Prostate gland (tissue), 2 donors: ENCODE measurements around the gene PHLDA2. TPM values are rescaled to one million over a fixed set of nuclear protein-coding genes. Genes with fewer than 3 reads are reported as not detected.
A peak's percentile ranks its signal among the peaks of the same experiment; 100 is the strongest.

Experiments used
- DNase-seq: peaks from one replicate; pipeline ENCODE4 v3.0.0-alpha.2; 2019; ENCODE audit warnings: low spot score
- H3K27ac ChIP-seq, 2 donors: fragments of 200-600 bp; sonication (generic); 2 replicates each; pipeline ENCODE4 v1.5.1; 2017 to 2019
- H3K27me3 ChIP-seq: fragments of 200-600 bp; sonication (generic); replicated peaks from 2 replicates; pipeline ENCODE4 v1.5.1; 2019; ENCODE audit not compliant: insufficient read depth
- H3K36me3 ChIP-seq, 2 donors: fragments of 200-600 bp; sonication (generic); 1 replicate in 1 of 2; 2 replicates in 1 of 2; pipeline versions ENCODE4 v1.5.1 to v1.8.1; 2017 to 2019
- H3K4me1 ChIP-seq: fragments of 200-600 bp; sonication (generic); replicated peaks from 2 replicates; pipeline ENCODE4 v1.5.1; 2019
- H3K4me3 ChIP-seq, 2 donors: fragments of 200-600 bp; sonication (generic); 2 replicates each; pipeline ENCODE4 v1.5.1; 2017 to 2019
- H3K9me3 ChIP-seq: fragments of 200-600 bp; sonication (generic); 2 replicates; pipeline ENCODE4 v1.5.1; 2017
- POLR2A ChIP-seq: fragments of 450-650 bp; IDR thresholded peaks from one replicate; pipeline ENCODE4 v1.6.1; 2016; ENCODE audit warnings: antibody characterized with exemption, mild to moderate bottlenecking
- POLR2AphosphoS5 ChIP-seq: sonication (generic); formaldehyde crosslinking; IDR thresholded peaks from one replicate; pipeline ENCODE4 v1.6.1; 2017; ENCODE audit warnings: antibody characterized with exemption
- WGBS: methylation state at CpG from one replicate; pipeline ENCODE4 v1.1.5; 2018; 5-methylcytosine and 5-hydroxymethylcytosine counted together
- intact Hi-C: fragments of 100-400 bp; cut with DNase I; formaldehyde crosslinking; loops from one replicate; pipeline ENCODE4 v1.14.2; 2022
- total RNA-seq, 2 donors: library from RNA; depleted of rRNA; stranded (reverse); fragments of >200 nt; gene quantifications; one replicate each; pipeline ENCODE4 v1.1.0, GENCODE V29; 2016
- TF ChIP-seq, protein P1 (sequence below), 4 experiments: fragments of 200-600 bp in 2 of 4; fragments of 450-650 bp in 2 of 4; sonication (generic) in 2 of 4; IDR thresholded peaks; 1 replicate in 3 of 4; 2 replicates in 1 of 4; pipeline ENCODE4 v1.5.1; 2016 to 2019; ENCODE audit warnings: antibody characterized with exemption in 4 of 4, mild to moderate bottlenecking in 2 of 4, moderate library complexity in 2 of 4

The PHLDA2 gene
- total RNA-seq, 2 donors from 2014 or later: 12.4 to 20.4 TPM

DNA sequence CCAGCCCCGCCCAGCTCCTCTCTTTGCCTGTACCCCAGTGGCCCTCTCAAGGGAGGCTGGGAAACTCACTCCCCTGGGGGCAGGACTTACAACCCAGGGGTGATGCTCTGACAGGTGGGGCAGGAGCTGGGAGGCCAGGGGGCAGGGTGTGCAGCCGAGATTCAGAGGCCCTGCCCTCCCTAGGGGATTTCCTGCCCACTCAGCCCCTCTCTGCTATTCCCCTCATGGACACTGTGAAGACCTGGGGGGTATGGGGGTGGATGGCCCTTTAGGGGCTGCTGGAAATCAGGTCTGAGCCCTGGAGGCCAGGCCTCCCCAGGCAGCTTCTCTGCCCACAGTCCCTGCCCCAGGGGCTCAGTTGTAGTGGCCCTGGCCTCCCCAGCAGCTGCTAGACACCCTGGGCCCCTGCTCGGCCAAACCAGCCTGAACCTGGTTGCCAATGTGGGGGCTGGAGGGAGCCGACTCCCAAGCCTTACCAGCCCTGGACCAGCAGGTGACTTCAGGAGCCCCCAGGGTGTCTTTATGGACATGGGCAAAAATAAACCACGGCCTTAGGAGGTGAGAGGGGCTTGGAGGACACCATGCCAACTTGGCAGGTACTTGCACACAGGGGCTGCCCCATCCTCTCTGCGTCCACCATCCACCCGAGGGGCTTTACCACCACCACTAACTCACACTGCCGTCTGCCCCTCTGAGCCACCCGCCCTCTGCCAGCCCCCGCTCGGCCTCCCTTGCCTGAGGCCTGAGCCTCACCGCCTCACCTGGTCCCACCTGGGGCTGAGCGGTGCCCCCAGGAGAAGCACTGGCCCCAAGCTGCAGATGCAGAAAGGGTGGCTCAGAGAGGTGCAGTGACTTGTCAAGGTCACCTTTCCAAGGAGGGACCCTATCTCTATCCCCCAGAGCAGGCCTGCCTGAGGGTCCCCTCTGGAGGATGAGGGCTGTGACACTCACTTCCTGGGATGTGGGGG lies 2.8 kb upstream of the PHLDA2 start:
- Histone ChIP-seq H3K27ac (no peak overlapping the region), H3K27me3 (no peaks in the 10 kb centered on the region), H3K36me3 (no peaks in the 10 kb centered on the region), H3K4me1 (no peaks in the 10 kb centered on the region), H3K9me3 (no peaks in the 10 kb centered on the region), H3K4me3 (no peak overlapping the region)
- intact Hi-C loops: no loop called here
- DNase-seq: no peak
- 85% methylated on average over 13 of the region's 13 CpGs for WGBS
- no peak for TF ChIP-seq POLR2AphosphoS5
- TF ChIP-seq, protein P1, sequence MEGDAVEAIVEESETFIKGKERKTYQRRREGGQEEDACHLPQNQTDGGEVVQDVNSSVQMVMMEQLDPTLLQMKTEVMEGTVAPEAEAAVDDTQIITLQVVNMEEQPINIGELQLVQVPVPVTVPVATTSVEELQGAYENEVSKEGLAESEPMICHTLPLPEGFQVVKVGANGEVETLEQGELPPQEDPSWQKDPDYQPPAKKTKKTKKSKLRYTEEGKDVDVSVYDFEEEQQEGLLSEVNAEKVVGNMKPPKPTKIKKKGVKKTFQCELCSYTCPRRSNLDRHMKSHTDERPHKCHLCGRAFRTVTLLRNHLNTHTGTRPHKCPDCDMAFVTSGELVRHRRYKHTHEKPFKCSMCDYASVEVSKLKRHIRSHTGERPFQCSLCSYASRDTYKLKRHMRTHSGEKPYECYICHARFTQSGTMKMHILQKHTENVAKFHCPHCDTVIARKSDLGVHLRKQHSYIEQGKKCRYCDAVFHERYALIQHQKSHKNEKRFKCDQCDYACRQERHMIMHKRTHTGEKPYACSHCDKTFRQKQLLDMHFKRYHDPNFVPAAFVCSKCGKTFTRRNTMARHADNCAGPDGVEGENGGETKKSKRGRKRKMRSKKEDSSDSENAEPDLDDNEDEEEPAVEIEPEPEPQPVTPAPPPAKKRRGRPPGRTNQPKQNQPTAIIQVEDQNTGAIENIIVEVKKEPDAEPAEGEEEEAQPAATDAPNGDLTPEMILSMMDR (IDR thresholded peaks at IDR 0.05): no peak
- no peak for TF ChIP-seq POLR2A

DNA sequence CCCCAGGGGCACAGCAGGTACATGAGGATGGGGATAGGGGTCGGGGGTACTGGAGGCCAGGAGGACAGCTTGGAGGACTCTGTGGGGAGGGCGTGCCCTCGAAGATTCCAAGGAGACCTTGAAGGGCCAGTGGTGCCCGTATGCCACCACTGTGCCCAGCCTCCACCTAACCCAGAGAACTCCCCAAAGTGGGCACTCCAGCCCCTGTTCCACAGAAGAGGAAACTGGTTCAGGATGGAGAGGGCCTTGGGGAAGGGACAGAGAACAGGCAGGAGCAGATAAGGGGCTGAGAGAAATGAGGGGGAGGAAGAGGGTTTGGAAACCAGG lies 2.2 kb upstream of the PHLDA2 start:
- H3K9me3 ChIP-seq: no peaks in the 10 kb centered on the region
- H3K4me3 ChIP-seq: no peak overlapping the region
- 62% methylated on average over 4 of the region's 4 CpGs for WGBS
- intact Hi-C loops: no loop called here
- H3K27me3 ChIP-seq: no peaks in the 10 kb centered on the region
- no peak for DNase-seq
- H3K27ac ChIP-seq: no peak overlapping the region
- no peaks in the 10 kb centered on the region for H3K36me3 ChIP-seq
- no peaks in the 10 kb centered on the region for H3K4me1 ChIP-seq
- TF ChIP-seq, protein P1 (IDR thresholded peaks at IDR 0.05): no peak
- TF ChIP-seq POLR2AphosphoS5 (no peak), POLR2A (no peak)

DNA sequence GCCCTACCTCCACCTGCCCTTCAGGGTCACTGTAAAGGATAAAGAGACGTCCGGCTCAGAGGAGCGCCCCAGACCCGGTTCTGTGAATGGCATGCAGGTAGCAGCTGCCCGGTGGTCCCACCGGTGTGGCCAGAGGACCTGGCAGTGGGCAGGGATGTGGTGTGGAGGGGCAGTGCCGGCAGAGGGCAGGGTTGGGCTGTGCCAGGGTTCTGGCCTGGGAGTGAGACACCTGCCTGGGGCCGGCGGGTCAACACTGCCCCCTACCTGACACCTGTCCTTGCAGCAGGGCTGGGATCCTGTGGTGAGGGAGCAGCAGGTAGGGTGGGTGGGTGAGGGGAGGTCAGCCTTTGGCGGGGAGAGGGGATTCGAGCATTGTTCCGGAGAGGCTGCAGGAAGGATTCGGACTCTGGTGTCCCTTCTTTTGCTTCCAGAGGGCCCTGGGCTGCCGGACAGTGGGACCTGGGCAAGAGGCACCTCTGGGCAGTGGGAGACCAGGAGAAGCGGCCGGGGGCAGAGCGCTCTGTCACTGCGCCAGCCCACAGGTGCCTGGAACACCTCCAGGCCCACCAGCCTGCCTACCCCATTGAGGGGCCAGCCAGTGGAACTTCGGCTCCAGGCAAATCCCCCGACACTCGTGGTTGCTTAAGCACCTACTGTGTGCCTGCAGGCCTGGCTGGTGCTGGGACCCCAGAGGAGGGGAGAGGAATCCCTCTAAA lies 1.6 kb upstream of the PHLDA2 start:
- H3K27ac ChIP-seq: peak overlapping the region; percentile 84 to 88
- DNase-seq: peak; percentile 86
- 51% methylated on average over 19 of the region's 21 CpGs for WGBS

DNA sequence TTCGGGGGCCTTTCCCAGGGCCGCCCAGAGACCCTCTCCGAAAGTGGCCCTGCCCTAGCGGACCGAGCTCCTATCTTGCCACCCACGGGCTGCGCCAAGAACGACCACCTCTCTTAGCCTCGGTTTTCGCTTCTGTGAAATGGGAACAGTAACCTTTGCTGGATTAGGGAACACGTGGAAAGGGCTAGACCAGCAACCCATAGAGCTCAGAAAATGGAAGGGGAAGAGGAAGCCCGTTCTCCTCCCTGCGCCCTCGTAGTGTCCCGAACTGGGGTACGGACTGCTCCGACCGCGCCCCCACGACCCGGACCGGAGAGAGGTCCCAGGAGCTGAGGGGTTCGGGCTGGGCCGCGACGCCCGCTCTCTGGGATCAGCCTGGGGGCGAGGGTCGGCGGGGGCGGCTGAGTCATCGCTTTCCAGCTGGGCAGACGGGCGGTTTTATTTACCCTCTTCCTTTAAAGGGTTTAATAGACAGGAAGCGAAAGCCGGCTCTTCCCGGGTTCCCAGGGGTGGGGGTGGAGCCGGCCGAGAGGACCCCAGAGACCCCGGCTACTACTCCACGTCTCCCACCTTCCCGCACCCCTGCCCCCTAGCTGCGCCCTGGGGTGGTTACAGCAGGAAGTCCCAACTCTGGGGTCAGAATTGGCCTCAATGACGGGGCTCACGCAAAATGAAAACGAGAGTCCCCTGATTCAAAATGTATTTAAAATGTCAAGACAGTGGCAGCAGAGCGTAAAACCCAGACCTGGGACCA lies 907 bp upstream of the PHLDA2 start:
- WGBS: 8% methylated on average over 47 of the region's 47 CpGs
- peak; percentile 69 for DNase-seq
- H3K36me3 ChIP-seq: no peaks in the 10 kb centered on the region
- H3K4me3 ChIP-seq: peak overlapping the region; percentile 52 to 56
- peak overlapping the region; percentile 84 to 88 for H3K27ac ChIP-seq
- no peaks in the 10 kb centered on the region for H3K4me1 ChIP-seq
- no peaks in the 10 kb centered on the region for H3K27me3 ChIP-seq
- intact Hi-C loops: no loop called here
- H3K9me3 ChIP-seq: no peaks in the 10 kb centered on the region
- TF ChIP-seq, protein P1 (IDR thresholded peaks at IDR 0.05): no peak
- TF ChIP-seq POLR2A: peak; percentile 1

More for the DNA sequence above, 1.6 kb upstream of the PHLDA2 start:
- intact Hi-C loops: no loop called here
- peak overlapping the region; percentile 52 to 56 for H3K4me3 ChIP-seq
- no peaks in the 10 kb centered on the region for H3K27me3 ChIP-seq
- no peaks in the 10 kb centered on the region for H3K36me3 ChIP-seq
- H3K9me3 ChIP-seq: no peaks in the 10 kb centered on the region
- TF ChIP-seq POLR2A (no peak), POLR2AphosphoS5 (peak; percentile 63)
- TF ChIP-seq, protein P1 (IDR thresholded peaks at IDR 0.05): peak; percentile 54 to 97 (median 86)
- no peaks in the 10 kb centered on the region for H3K4me1 ChIP-seq
